Measurements from ENCODE around the gene ZNF619. TPM values are rescaled to one million over a fixed set of nuclear protein-coding genes. Genes with fewer than 3 reads are reported as not detected.
A peak's percentile ranks its signal among the peaks of the same experiment; 100 is the strongest.

Gene ZNF619
- total and polyA plus RNA-seq, 9 of the 15 experiments (the other 6 are each of a cell fraction or from before 2014, with no cell fraction given), result 1.3 to 9.1 (median 6.3) TPM

DNA sequence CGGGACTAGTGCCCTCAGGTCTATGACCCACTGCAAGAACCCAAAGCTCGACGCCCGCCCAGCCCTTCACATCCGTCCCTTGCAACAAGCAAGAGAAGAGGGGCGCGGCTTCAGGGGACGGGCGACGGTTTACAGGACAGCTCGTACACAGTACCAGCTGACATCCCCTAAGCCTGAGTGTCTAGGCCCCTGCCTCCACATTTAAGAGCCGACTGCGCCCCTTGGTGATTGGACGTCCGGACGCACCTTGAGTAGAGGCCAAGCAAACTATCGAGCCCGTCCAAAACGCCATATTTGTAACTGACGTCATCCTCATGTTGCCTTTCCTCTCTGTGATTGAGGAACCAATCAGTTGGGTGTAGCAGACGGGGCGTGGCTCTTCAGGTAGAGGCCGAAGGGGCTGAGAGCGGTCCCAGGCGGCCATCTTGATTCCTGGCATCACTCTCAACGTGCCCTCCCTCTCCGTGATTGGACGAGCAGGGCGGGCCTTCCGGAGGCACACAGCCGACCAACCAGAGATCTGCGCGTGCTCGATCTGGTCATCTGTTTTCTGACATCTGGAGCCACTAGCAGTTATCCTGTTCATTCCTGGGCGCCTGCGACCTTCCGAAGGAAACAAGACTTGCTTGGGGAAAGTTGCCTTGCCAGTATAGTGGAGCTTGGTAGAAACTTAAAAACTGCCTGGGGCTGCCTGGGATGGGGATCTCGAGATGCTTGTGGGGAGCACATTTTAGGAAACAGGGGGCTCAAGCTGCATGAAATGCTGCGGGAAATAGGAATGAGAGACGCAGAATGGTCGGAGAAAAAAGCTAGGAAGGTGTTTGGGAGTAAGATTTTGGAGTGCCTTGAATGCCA is 23.8 kb upstream of the ZNF619 start (continued):
- TF ChIP-seq, protein P1, sequence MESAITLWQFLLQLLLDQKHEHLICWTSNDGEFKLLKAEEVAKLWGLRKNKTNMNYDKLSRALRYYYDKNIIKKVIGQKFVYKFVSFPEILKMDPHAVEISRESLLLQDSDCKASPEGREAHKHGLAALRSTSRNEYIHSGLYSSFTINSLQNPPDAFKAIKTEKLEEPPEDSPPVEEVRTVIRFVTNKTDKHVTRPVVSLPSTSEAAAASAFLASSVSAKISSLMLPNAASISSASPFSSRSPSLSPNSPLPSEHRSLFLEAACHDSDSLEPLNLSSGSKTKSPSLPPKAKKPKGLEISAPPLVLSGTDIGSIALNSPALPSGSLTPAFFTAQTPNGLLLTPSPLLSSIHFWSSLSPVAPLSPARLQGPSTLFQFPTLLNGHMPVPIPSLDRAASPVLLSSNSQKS (CRISPR knock-in tag; IDR thresholded peaks at IDR 0.05), result 0 out of 2 replicates have a peak, but pooled peaks have one; percentile 24
- TF ChIP-seq BCOR (IDR thresholded peaks at IDR 0.05) (no peak), RFX5 (IDR thresholded peaks at IDR 0.05; ENCODE audit: low read depth, low read length) (peak; percentile 59; the same call in 1 of the 2 replicates), KLF13 (tag; IDR thresholded peaks at IDR 0.05; ENCODE audit: borderline replicate concordance, low read depth) (peak; percentile 70; the same call in 1 of the 2 replicates), CCAR2 (IDR thresholded peaks at IDR 0.05; ENCODE audit: low read depth, low read length) (no peak), MCM7 (IDR thresholded peaks at IDR 0.05) (no peak), ADNP (tag; IDR thresholded peaks at IDR 0.05) (no peak), IRF2 (CRISPR knock-in tag; IDR thresholded peaks at IDR 0.05) (no peak), TGIF2 (CRISPR knock-in tag; IDR thresholded peaks at IDR 0.05) (no peak), ZNF165 (CRISPR knock-in tag; IDR thresholded peaks at IDR 0.05; ENCODE audit: borderline replicate concordance) (0 out of 2 replicates have a peak, but pooled peaks have one; percentile 39), STAG1 (CRISPR knock-in tag; IDR thresholded peaks at IDR 0.05; ENCODE audit: borderline replicate concordance) (no peak), MYNN (IDR thresholded peaks at IDR 0.05) (peak; percentile 42; the same call in 1 of the 2 replicates), MYNN (CRISPR knock-in tag; IDR thresholded peaks at IDR 0.05) (no peak), NFYB (IDR thresholded peaks at IDR 0.05; ENCODE audit: extremely low read depth, insufficient read length) (peak; percentile 75), RFX1 (IDR thresholded peaks at IDR 0.05) (no peak), ZNF584 (CRISPR knock-in tag; IDR thresholded peaks at IDR 0.05; ENCODE audit: low read depth) (no peak; the same call in none of the 2 replicates), TEAD2 (tag; IDR thresholded peaks at IDR 0.05) (no peak), YY1 (IDR thresholded peaks at IDR 0.05; ENCODE audit: borderline replicate concordance in 1 of 3, control insufficient read depth in 1 of 3, extremely low read depth in 1 of 3, insufficient read depth in 3 of 3, insufficient read length in 1 of 3, insufficient replicate concordance in 2 of 3, low read depth in 1 of 3, low read length in 2 of 3) (peak; percentile 98 to 100 (median 99)), NR4A1 (CRISPR knock-in tag; IDR thresholded peaks at IDR 0.05) (peak; percentile 85; the same call in 1 of the 2 replicates), NR4A1 (tag; IDR thresholded peaks at IDR 0.05) (0 out of 2 replicates have a peak, but pooled peaks have one; percentile 21), TARDBP (IDR thresholded peaks at IDR 0.05) (no peak)
- TF ChIP-seq, protein P2, sequence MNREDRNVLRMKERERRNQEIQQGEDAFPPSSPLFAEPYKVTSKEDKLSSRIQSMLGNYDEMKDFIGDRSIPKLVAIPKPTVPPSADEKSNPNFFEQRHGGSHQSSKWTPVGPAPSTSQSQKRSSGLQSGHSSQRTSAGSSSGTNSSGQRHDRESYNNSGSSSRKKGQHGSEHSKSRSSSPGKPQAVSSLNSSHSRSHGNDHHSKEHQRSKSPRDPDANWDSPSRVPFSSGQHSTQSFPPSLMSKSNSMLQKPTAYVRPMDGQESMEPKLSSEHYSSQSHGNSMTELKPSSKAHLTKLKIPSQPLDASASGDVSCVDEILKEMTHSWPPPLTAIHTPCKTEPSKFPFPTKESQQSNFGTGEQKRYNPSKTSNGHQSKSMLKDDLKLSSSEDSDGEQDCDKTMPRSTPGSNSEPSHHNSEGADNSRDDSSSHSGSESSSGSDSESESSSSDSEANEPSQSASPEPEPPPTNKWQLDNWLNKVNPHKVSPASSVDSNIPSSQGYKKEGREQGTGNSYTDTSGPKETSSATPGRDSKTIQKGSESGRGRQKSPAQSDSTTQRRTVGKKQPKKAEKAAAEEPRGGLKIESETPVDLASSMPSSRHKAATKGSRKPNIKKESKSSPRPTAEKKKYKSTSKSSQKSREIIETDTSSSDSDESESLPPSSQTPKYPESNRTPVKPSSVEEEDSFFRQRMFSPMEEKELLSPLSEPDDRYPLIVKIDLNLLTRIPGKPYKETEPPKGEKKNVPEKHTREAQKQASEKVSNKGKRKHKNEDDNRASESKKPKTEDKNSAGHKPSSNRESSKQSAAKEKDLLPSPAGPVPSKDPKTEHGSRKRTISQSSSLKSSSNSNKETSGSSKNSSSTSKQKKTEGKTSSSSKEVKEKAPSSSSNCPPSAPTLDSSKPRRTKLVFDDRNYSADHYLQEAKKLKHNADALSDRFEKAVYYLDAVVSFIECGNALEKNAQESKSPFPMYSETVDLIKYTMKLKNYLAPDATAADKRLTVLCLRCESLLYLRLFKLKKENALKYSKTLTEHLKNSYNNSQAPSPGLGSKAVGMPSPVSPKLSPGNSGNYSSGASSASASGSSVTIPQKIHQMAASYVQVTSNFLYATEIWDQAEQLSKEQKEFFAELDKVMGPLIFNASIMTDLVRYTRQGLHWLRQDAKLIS (CRISPR knock-in tag; IDR thresholded peaks at IDR 0.05), result peak; percentile 95
- TF ChIP-seq, protein P3, sequence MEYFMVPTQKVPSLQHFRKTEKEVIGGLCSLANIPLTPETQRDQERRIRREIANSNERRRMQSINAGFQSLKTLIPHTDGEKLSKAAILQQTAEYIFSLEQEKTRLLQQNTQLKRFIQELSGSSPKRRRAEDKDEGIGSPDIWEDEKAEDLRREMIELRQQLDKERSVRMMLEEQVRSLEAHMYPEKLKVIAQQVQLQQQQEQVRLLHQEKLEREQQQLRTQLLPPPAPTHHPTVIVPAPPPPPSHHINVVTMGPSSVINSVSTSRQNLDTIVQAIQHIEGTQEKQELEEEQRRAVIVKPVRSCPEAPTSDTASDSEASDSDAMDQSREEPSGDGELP (CRISPR knock-in tag; IDR thresholded peaks at IDR 0.05; ENCODE audit: borderline replicate concordance), result peak; percentile 96

All from K562 (cell line).